SK-N-SH (cell line): ENCODE results near the gene WLS.
"Not testable (repeated sequence)": the region's sequence is repeated elsewhere in the genome, so short reads cannot be mapped to it uniquely, and the experiment has no call there.

ENCODE experiments used
- CTCF ChIP-seq: fragments of 200-600 bp; sonication (generic); IDR thresholded peaks from 2 replicates; pipeline ENCODE4 v1.6.1; 2017; ENCODE audit warnings: antibody characterized with exemption, mild to moderate bottlenecking, moderate library complexity
- EP300 ChIP-seq, 2 experiments: IDR thresholded peaks; 2 replicates each; pipeline versions ENCODE4 v1.4.0 to v1.6.1; 2012; ENCODE audit warnings: borderline replicate concordance in 1 of 2, low read depth in 1 of 2, low read length in 1 of 2
- FOSL2 ChIP-seq: IDR thresholded peaks from 2 replicates; pipeline ENCODE4 v1.4.0; 2012; ENCODE audit warnings: low read depth, mild to moderate bottlenecking, moderate library complexity, borderline replicate concordance
- FOXM1 ChIP-seq: IDR thresholded peaks from 2 replicates; pipeline ENCODE4 v1.4.0; 2012; ENCODE audit warnings: low read depth, mild to moderate bottlenecking
- GABPA ChIP-seq: IDR thresholded peaks from 2 replicates; pipeline ENCODE4 v1.4.0; 2012; ENCODE audit warnings: low read depth, mild to moderate bottlenecking
- JUND ChIP-seq: IDR thresholded peaks from 2 replicates; pipeline ENCODE4 v1.4.0; 2012
- MAX ChIP-seq: IDR thresholded peaks from 2 replicates; pipeline ENCODE4 v1.4.0; 2012; ENCODE audit warnings: low read depth
- NFIC ChIP-seq: IDR thresholded peaks from 2 replicates; pipeline ENCODE4 v1.4.0; 2012; ENCODE audit warnings: borderline replicate concordance
- RFX5 ChIP-seq: IDR thresholded peaks from 2 replicates; pipeline ENCODE4 v1.6.1; 2012; ENCODE audit warnings: mild to moderate bottlenecking, improper control_type of control experiment, low read length
- SIN3A ChIP-seq: IDR thresholded peaks from 2 replicates; pipeline ENCODE4 v1.6.1; 2012; ENCODE audit warnings: low read depth, mild to moderate bottlenecking, low read length, moderate library complexity, borderline replicate concordance
- SMC3 ChIP-seq: IDR thresholded peaks from 2 replicates; pipeline ENCODE4 v1.6.1; 2012; ENCODE audit warnings: low read depth, low read length, improper control_type of control experiment
- TCF12 ChIP-seq: IDR thresholded peaks from 2 replicates; pipeline ENCODE4 v1.4.0; 2012
- TEAD4 ChIP-seq: IDR thresholded peaks from 2 replicates; pipeline ENCODE4 v1.4.0; 2012; ENCODE audit warnings: mild to moderate bottlenecking, borderline replicate concordance; ENCODE audit not compliant: insufficient read depth
- YY1 ChIP-seq: IDR thresholded peaks from 2 replicates; pipeline ENCODE4 v1.4.0; 2012; ENCODE audit warnings: low read depth, mild to moderate bottlenecking

GRCh38 chr1:68161672-68162071 lies 70.7 kb downstream of the WLS start:
- not testable (repeated sequence) for TF ChIP-seq FOSL2; RFX5; CTCF; EP300 (IDR thresholded peaks at IDR 0.05; ENCODE audit: borderline replicate concordance in 1 of 2, low read depth in 1 of 2, low read length in 1 of 2); TCF12; NFIC; YY1; MAX; FOXM1; SMC3; TEAD4; JUND; SIN3A; GABPA
